ENCODE results near the gene PRR20E. TPM values are rescaled to one million over a fixed set of nuclear protein-coding genes. Genes with fewer than 3 reads are reported as not detected.
"Not testable (repeated sequence)": the region's sequence is repeated elsewhere in the genome, so short reads cannot be mapped to it uniquely, and the experiment has no call there.

The PRR20E gene
- polyA plus RNA-seq, 3 donors: not detected

GRCh38 chr13:57137585-57137984 lies 29.4 kb upstream of the PRR20E start:
- Histone ChIP-seq H3K4me3 (replicated peaks in 1 of 3; ENCODE audit: low read depth in 2 of 3, low read length in 3 of 3) (no peak overlapping the region), H3K36me3 (replicated peaks in 1 of 2; ENCODE audit: control insufficient read depth in 1 of 2, insufficient read depth in 2 of 2, low read length in 2 of 2) (no peaks in the 10 kb centered on the region), H3K9ac (ENCODE audit: insufficient read depth, low read length, poor library complexity, severe bottlenecking) (no peak overlapping the region), H3K4me1 (ENCODE audit: control insufficient read depth in 1 of 2, insufficient read depth in 2 of 2, low read length in 2 of 2) (no peaks in the 10 kb centered on the region), H2AFZ (ENCODE audit: insufficient read depth, low read depth, low read length, poor library complexity, severe bottlenecking) (no peak overlapping the region), H3K4me2 (replicated peaks; ENCODE audit: extremely low read depth, low read length, poor library complexity, severe bottlenecking) (no peak overlapping the region), H3K9me3 (replicated peaks in 1 of 2; ENCODE audit: control insufficient read depth in 1 of 2, insufficient read depth in 1 of 2, low read length in 2 of 2) (peaks cover 5 to 8% of the 10 kb centered on the region in 2 donors), H4K20me1 (ENCODE audit: insufficient read depth, low read length) (no peaks in the 10 kb centered on the region), H3K27ac (ENCODE audit: low read depth in 1 of 2, low read length in 2 of 2) (no peak overlapping the region), H3K27me3 (ENCODE audit: control insufficient read depth in 2 of 2, insufficient read depth in 2 of 2, low read length in 2 of 2) (no peaks in the 10 kb centered on the region), H3K79me2 (ENCODE audit: insufficient read depth, low read length) (no peaks in the 10 kb centered on the region)
- intact Hi-C loops (cut with micrococcal nuclease): no loop called here
- Mint-ChIP-seq H3K27me3 (ENCODE audit: low read depth in 3 of 3) (no peaks in the 10 kb centered on the region), H3K27ac (no peak overlapping the region), H3K9me3 (peaks cover 0 to 8% (median 3%) of the 10 kb centered on the region in 7 donors), H3K36me3 (no peaks in the 10 kb centered on the region), H3K4me1 (no peaks in the 10 kb centered on the region), H3K4me3 (no peak overlapping the region)
- DNase-seq: no peak
- no CpG with 5 or more reads among the region's 4 CpGs for WGBS (ENCODE audit: insufficient coverage)
- no peak for TF ChIP-seq CTCF (IDR thresholded peaks at IDR 0.05)

GRCh38 chr13:57138988-57139387 lies 28.0 kb upstream of the PRR20E start:
- Mint-ChIP-seq H3K9me3 (peaks cover 0 to 8% (median 3%) of the 10 kb centered on the region in 7 donors), H3K4me1 (no peaks in the 10 kb centered on the region), H3K27me3 (ENCODE audit: low read depth in 3 of 3) (no peaks in the 10 kb centered on the region), H3K27ac (no peak overlapping the region), H3K36me3 (no peaks in the 10 kb centered on the region), H3K4me3 (no peak overlapping the region)
- no CpG with 5 or more reads among the region's 5 CpGs for WGBS (ENCODE audit: insufficient coverage)
- intact Hi-C loops (cut with micrococcal nuclease): no loop called here
- Histone ChIP-seq H3K79me2 (ENCODE audit: insufficient read depth, low read length) (no peaks in the 10 kb centered on the region), H3K9ac (ENCODE audit: insufficient read depth, low read length, poor library complexity, severe bottlenecking) (no peak overlapping the region), H3K27ac (ENCODE audit: low read depth in 1 of 2, low read length in 2 of 2) (no peak overlapping the region), H3K4me1 (ENCODE audit: control insufficient read depth in 1 of 2, insufficient read depth in 2 of 2, low read length in 2 of 2) (no peaks in the 10 kb centered on the region), H2AFZ (ENCODE audit: insufficient read depth, low read depth, low read length, poor library complexity, severe bottlenecking) (no peak overlapping the region), H3K4me2 (replicated peaks; ENCODE audit: extremely low read depth, low read length, poor library complexity, severe bottlenecking) (no peak overlapping the region), H3K4me3 (replicated peaks in 1 of 3; ENCODE audit: low read depth in 2 of 3, low read length in 3 of 3) (no peak overlapping the region), H3K9me3 (replicated peaks in 1 of 2; ENCODE audit: control insufficient read depth in 1 of 2, insufficient read depth in 1 of 2, low read length in 2 of 2) (peaks cover 5 to 8% of the 10 kb centered on the region in 2 donors), H3K27me3 (ENCODE audit: control insufficient read depth in 2 of 2, insufficient read depth in 2 of 2, low read length in 2 of 2) (no peaks in the 10 kb centered on the region), H3K36me3 (replicated peaks in 1 of 2; ENCODE audit: control insufficient read depth in 1 of 2, insufficient read depth in 2 of 2, low read length in 2 of 2) (no peaks in the 10 kb centered on the region), H4K20me1 (ENCODE audit: insufficient read depth, low read length) (no peaks in the 10 kb centered on the region)
- no peak for TF ChIP-seq CTCF (IDR thresholded peaks at IDR 0.05)
- no peak for DNase-seq

- H3K4me1 ChIP-seq (ENCODE audit: control insufficient read depth in 1 of 2, insufficient read depth in 2 of 2, low read length in 2 of 2); H3K36me3 Mint-ChIP-seq; H3K4me3 ChIP-seq (replicated peaks in 1 of 3; ENCODE audit: low read depth in 2 of 3, low read length in 3 of 3); DNase-seq; H3K27me3 Mint-ChIP-seq (ENCODE audit: low read depth in 3 of 3); H3K36me3 ChIP-seq (replicated peaks in 1 of 2; ENCODE audit: control insufficient read depth in 1 of 2, insufficient read depth in 2 of 2, low read length in 2 of 2); H3K9me3 ChIP-seq (replicated peaks in 1 of 2; ENCODE audit: control insufficient read depth in 1 of 2, insufficient read depth in 1 of 2, low read length in 2 of 2); H3K9me3 Mint-ChIP-seq; H3K27ac Mint-ChIP-seq; H3K4me1 Mint-ChIP-seq; H3K79me2 ChIP-seq (ENCODE audit: insufficient read depth, low read length); H3K4me2 ChIP-seq (replicated peaks; ENCODE audit: extremely low read depth, low read length, poor library complexity, severe bottlenecking); intact Hi-C loops (cut with micrococcal nuclease); H4K20me1 ChIP-seq (ENCODE audit: insufficient read depth, low read length); H3K27me3 ChIP-seq (ENCODE audit: control insufficient read depth in 2 of 2, insufficient read depth in 2 of 2, low read length in 2 of 2); H3K4me3 Mint-ChIP-seq; H3K27ac ChIP-seq (ENCODE audit: low read depth in 1 of 2, low read length in 2 of 2); H2AFZ ChIP-seq (ENCODE audit: insufficient read depth, low read depth, low read length, poor library complexity, severe bottlenecking); H3K9ac ChIP-seq (ENCODE audit: insufficient read depth, low read length, poor library complexity, severe bottlenecking): not testable (repeated sequence)
- WGBS (ENCODE audit: insufficient coverage): no CpG with 5 or more reads among the region's 18 CpGs
Measured at GRCh38 chr13:57139781-57140180, 27.2 kb upstream of the PRR20E start.

Measured in CD14-positive monocyte (primary cell).